SU-DHL-6 (cell line): Measurements from ENCODE around the gene FAM200B.

Experiments
- EZH2phosphoT487 ChIP-seq: fragments of 200-600 bp; sonication (generic), shearing (Covaris generic); conservative IDR thresholded peaks from 2 replicates; pipeline ENCODE4 v1.6.1; 2018; ENCODE audit warnings: mild to moderate bottlenecking, antibody characterized with exemption, low read length, moderate library complexity, mixed read lengths
- TF ChIP-seq, protein P1 (sequence below): fragments of 200-600 bp; sonication (generic); IDR thresholded peaks from one replicate; pipeline ENCODE4 v1.5.1; 2017; ENCODE audit warnings: antibody characterized with exemption, mild to moderate bottlenecking, low read length, moderate library complexity; ENCODE audit not compliant: insufficient read depth, poor library complexity, severe bottlenecking

DNA sequence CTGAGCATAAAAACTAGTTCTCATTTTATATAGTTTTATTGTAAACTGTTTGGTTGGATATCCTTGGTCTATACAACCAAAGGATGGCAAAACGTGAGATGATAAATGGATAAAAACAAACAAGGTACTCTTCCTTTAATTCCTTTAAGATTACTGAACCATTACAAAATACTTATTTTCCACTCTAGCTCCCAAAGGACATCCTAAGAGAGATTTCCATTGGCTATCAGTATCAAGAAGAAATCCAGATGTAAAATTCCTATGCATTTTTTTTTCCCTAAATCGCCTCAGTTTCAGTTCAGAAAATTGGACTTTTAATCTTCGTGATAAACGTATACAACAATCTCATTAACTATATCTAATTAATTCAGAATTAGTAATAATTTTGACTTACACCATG is 28.8 kb upstream of the FAM200B start:
- TF ChIP-seq, protein P1, sequence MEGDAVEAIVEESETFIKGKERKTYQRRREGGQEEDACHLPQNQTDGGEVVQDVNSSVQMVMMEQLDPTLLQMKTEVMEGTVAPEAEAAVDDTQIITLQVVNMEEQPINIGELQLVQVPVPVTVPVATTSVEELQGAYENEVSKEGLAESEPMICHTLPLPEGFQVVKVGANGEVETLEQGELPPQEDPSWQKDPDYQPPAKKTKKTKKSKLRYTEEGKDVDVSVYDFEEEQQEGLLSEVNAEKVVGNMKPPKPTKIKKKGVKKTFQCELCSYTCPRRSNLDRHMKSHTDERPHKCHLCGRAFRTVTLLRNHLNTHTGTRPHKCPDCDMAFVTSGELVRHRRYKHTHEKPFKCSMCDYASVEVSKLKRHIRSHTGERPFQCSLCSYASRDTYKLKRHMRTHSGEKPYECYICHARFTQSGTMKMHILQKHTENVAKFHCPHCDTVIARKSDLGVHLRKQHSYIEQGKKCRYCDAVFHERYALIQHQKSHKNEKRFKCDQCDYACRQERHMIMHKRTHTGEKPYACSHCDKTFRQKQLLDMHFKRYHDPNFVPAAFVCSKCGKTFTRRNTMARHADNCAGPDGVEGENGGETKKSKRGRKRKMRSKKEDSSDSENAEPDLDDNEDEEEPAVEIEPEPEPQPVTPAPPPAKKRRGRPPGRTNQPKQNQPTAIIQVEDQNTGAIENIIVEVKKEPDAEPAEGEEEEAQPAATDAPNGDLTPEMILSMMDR: no peak
- TF ChIP-seq EZH2phosphoT487: no peak
